ENCODE measurements around the gene ADGRL1. TPM values are rescaled to one million over a fixed set of nuclear protein-coding genes. Genes with fewer than 3 reads are reported as not detected.
"Not testable (repeated sequence)": the region's sequence is repeated elsewhere in the genome, so short reads cannot be mapped to it uniquely, and the experiment has no call there.

The ADGRL1 gene
- total and polyA plus RNA-seq, 4 experiments from 2014 or later = 0.55 to 22.0 (median 10.3) TPM

DNA sequence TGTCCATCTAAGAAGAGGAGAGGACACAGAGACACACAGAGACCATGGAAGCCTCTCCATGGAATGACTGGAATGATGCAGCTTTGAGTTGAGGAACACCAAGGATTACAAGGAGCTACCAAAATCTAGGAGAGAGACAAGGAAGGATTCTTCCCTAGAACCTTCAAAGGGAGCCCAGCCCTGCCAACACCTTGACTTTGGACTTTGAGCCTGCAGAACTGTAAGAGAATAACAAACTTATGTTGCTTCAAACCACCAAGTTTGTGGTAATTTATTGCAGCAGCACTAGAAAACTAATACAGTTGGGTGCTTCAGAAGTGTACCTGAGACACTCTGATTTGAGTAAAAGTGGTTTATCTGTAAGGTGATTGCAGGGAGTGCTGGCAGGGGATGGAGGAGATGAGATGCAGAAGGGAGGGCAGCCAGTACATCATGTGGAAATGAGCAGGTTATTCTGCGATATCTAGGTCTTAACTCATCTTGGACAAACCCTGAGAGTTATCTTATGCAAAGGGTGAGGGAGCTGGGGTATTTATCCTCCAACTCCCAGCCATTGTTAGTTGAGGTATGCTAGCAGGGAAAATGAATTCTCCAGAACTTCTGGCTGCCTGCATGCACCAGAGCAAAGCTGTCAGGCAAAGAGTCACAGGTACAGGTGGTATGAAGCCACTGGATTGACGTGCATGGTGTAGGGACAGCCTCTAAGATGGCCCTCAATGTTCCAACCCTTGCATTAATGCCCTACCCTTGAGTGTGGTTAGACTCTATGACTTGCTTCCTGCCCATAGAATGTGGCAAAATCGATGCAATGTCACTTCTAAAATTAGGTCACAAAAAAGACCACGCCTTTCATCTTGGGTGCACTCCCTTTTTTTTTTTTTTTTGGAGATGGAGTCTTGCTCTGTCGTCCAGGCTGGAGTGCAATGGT lies 31.3 kb upstream of the ADGRL1 start:
- peaks cover 8 to 19% (median 9%) of the 10 kb centered on the region in 4 donors for H3K4me1 Mint-ChIP-seq
- no peaks in the 10 kb centered on the region for H3K9me3 ChIP-seq (ENCODE audit: control insufficient read depth in 1 of 2, low read length in 2 of 2)
- ChIA-PET CTCF (ENCODE audit: partially characterized antibody) (no interaction called here), POLR2A (ENCODE audit: partially characterized antibody) (no interaction called here)
- H3K4me3 Mint-ChIP-seq = peak overlapping the region in 4 of 8 donors; percentile 22 to 57 (median 39)
- H3K27me3 ChIP-seq (ENCODE audit: insufficient read depth, low read length) = no peaks in the 10 kb centered on the region
- no peaks in the 10 kb centered on the region for H3K27me3 Mint-ChIP-seq
- intact Hi-C loops (cut with micrococcal nuclease) = no loop called here
- no peaks in the 10 kb centered on the region for H3K36me3 Mint-ChIP-seq
- DNase-seq = peak in 3 of 5 donors; percentile 37 to 49 (median 38)
- H3K36me3 ChIP-seq (ENCODE audit: insufficient read depth, low read length) = no peaks in the 10 kb centered on the region
- peak overlapping the region in 2 of 7 donors; percentile 24 to 36 for H3K27ac Mint-ChIP-seq
- peaks cover 7% of the 10 kb centered on the region for H3K4me1 ChIP-seq (ENCODE audit: insufficient read depth, low read length)
- H3K27ac ChIP-seq (ENCODE audit: low read depth, low read length) = no peak overlapping the region
- no peak overlapping the region for H3K4me3 ChIP-seq (ENCODE audit: low read length in 2 of 2)
- H3K9me3 Mint-ChIP-seq = peaks cover 0 to 7% (median 2%) of the 10 kb centered on the region in 8 donors

DNA sequence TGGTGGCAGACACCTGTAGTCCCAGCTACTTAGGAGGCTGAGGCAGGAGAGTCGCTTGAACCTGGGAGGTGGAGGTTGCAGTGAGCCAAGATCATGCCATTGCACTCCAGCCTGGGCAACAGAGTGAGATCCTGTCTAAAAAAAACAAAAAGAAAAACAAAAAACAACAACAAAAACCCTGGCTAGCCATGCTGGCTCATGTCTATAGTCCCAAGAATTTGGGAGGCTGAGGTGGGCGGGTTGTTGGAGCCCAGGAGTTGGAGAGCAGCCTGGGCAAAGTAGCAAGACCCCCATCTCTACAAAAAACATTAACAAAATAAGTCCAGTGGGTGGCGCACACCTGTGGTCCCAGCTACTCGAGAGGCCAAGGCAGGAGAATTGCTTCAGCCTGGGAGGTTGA lies 27.0 kb upstream of the ADGRL1 start:
- H3K9me3 ChIP-seq (ENCODE audit: control insufficient read depth in 1 of 2, low read length in 2 of 2); H3K9me3 Mint-ChIP-seq; DNase-seq; H3K4me1 ChIP-seq (ENCODE audit: insufficient read depth, low read length); H3K4me3 ChIP-seq (ENCODE audit: low read length in 2 of 2); H3K27ac Mint-ChIP-seq; POLR2A ChIA-PET (ENCODE audit: partially characterized antibody); H3K4me3 Mint-ChIP-seq; H3K36me3 ChIP-seq (ENCODE audit: insufficient read depth, low read length); CTCF ChIA-PET (ENCODE audit: partially characterized antibody); H3K27ac ChIP-seq (ENCODE audit: low read depth, low read length); H3K27me3 Mint-ChIP-seq; H3K27me3 ChIP-seq (ENCODE audit: insufficient read depth, low read length); H3K36me3 Mint-ChIP-seq; intact Hi-C loops (cut with micrococcal nuclease): not testable (repeated sequence)
- H3K4me1 Mint-ChIP-seq = peaks cover 11 to 27% (median 16%) of the 10 kb centered on the region in 4 donors

DNA sequence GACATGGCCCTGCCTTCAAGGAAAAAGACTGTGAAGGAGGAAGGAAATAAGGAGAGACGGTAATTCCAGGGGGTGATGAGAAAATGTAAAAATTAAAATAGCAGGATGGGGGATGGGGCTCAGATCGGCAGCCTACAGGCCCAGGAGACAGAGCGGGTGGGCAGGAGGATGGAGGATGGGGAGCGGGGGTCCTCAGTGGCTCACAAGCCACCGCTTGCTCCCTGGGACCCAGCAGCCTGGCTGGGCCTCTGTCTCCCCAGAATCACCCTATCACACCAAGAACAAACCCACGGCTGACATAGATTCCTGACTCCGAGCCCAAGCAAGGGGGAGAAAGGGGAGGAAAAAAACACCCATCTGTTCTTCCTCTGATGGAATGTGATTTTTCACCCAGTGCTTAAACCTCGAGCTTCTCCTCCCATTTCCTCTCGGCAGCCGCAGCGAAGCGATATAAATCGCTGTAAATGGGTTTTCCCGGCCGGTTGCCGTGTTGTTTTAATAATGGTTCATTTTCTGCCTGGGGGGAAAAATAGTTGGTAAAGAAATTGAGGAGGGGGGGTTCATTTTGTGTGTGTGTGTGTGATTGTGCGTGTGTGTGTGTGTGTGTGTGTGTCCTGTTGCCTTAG lies 22.6 kb upstream of the ADGRL1 start:
- H3K9me3 Mint-ChIP-seq; H3K27ac ChIP-seq (ENCODE audit: low read depth, low read length); H3K9me3 ChIP-seq (ENCODE audit: control insufficient read depth in 1 of 2, low read length in 2 of 2); DNase-seq; H3K27me3 Mint-ChIP-seq; H3K4me1 ChIP-seq (ENCODE audit: insufficient read depth, low read length); H3K4me3 ChIP-seq (ENCODE audit: low read length in 2 of 2); H3K36me3 Mint-ChIP-seq; H3K27me3 ChIP-seq (ENCODE audit: insufficient read depth, low read length); intact Hi-C loops (cut with micrococcal nuclease); H3K36me3 ChIP-seq (ENCODE audit: insufficient read depth, low read length); POLR2A ChIA-PET (ENCODE audit: partially characterized antibody): not testable (repeated sequence)
- Mint-ChIP-seq H3K27ac (peak overlapping the region in 3 of 7 donors; percentile 18 to 37 (median 29)), H3K4me1 (peaks cover 4 to 12% (median 8%) of the 10 kb centered on the region in 4 donors), H3K4me3 (peak overlapping the region in 4 of 8 donors; percentile 3 to 71 (median 64))
- CTCF ChIA-PET (ENCODE audit: partially characterized antibody) = interaction anchor here (2.2 kb wide), 1 partner anchor 11 kb away, joined by 4 read pairs; no protein-coding TSS in a partner anchor

DNA sequence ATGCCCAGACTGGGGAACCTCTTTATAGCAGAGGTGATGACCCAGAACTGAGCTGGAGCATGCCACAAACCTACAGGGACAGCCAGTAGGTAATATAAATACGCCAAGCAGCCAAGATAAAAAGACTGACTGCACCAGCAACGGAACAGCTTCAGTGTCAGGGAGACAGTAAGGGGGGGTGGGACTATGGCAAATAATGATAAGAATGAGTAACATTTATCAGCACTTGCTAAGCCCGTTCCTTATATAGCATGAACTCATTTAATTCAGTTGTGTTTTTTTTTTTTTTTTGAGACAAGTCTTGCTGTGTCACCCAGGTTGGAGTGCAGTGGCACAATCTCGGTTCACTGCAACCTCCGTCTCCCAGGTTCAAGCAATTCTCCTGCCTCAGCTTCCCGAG lies 20.5 kb upstream of the ADGRL1 start:
- POLR2A ChIA-PET (ENCODE audit: partially characterized antibody); H3K27me3 ChIP-seq (ENCODE audit: insufficient read depth, low read length); H3K4me1 ChIP-seq (ENCODE audit: insufficient read depth, low read length); H3K27ac ChIP-seq (ENCODE audit: low read depth, low read length); H3K9me3 Mint-ChIP-seq; H3K4me3 Mint-ChIP-seq; H3K36me3 Mint-ChIP-seq; H3K36me3 ChIP-seq (ENCODE audit: insufficient read depth, low read length); H3K9me3 ChIP-seq (ENCODE audit: control insufficient read depth in 1 of 2, low read length in 2 of 2); intact Hi-C loops (cut with micrococcal nuclease); H3K4me3 ChIP-seq (ENCODE audit: low read length in 2 of 2); H3K27me3 Mint-ChIP-seq; H3K27ac Mint-ChIP-seq; DNase-seq: not testable (repeated sequence)
- CTCF ChIA-PET (ENCODE audit: partially characterized antibody) = interaction anchor here (0.6 to 2.2 kb wide), 2 partner anchors 9 to 137 kb away, joined by 3 to 4 read pairs; no protein-coding TSS in a partner anchor
- H3K4me1 Mint-ChIP-seq = peaks cover 5 to 14% (median 10%) of the 10 kb centered on the region in 4 donors

DNA sequence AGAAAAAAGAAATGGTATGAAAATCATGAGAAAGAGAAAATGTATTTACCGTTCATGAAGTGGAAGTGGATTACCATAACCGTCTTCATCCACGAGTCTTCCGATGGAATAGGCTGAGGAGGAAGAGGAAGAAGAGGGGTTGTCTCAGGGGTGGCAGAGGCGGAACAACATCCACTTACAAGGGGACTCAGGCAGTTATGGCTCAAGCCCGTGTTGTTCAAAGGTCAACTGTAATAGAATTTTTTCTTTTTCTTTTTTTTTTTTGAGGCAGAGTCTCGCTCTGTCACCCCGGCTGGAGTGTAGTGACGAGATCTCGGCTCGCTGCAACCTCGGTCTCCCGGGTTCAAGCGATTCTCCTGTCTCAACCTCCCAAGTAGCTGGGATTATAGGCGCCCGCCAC lies 16.9 kb upstream of the ADGRL1 start:
- DNase-seq = no peak
- Mint-ChIP-seq H3K36me3 (no peaks in the 10 kb centered on the region), H3K27ac (no peak overlapping the region), H3K9me3 (no peaks in the 10 kb centered on the region), H3K27me3 (peaks cover 0 to 1% of the 10 kb centered on the region in 2 donors), H3K4me3 (no peak overlapping the region), H3K4me1 (peaks cover 4 to 13% (median 7%) of the 10 kb centered on the region in 4 donors)
- Histone ChIP-seq H3K9me3 (ENCODE audit: control insufficient read depth in 1 of 2, low read length in 2 of 2) (no peaks in the 10 kb centered on the region), H3K4me1 (ENCODE audit: insufficient read depth, low read length) (no peaks in the 10 kb centered on the region), H3K27me3 (ENCODE audit: insufficient read depth, low read length) (no peaks in the 10 kb centered on the region), H3K4me3 (ENCODE audit: low read length in 2 of 2) (no peak overlapping the region), H3K27ac (ENCODE audit: low read depth, low read length) (no peak overlapping the region), H3K36me3 (ENCODE audit: insufficient read depth, low read length) (no peaks in the 10 kb centered on the region)
- intact Hi-C loops (cut with micrococcal nuclease) = loop anchor here (5.0 kb wide), 1 partner anchor 64 kb away; no protein-coding TSS in a partner anchor
- CTCF ChIA-PET (ENCODE audit: partially characterized antibody) = interaction anchor here (1.1 to 2.6 kb wide), 3 partner anchors 23 to 126 kb away, joined by 3 to 9 read pairs (median 9); no protein-coding TSS in a partner anchor
- POLR2A ChIA-PET (ENCODE audit: partially characterized antibody) = no interaction called here

DNA sequence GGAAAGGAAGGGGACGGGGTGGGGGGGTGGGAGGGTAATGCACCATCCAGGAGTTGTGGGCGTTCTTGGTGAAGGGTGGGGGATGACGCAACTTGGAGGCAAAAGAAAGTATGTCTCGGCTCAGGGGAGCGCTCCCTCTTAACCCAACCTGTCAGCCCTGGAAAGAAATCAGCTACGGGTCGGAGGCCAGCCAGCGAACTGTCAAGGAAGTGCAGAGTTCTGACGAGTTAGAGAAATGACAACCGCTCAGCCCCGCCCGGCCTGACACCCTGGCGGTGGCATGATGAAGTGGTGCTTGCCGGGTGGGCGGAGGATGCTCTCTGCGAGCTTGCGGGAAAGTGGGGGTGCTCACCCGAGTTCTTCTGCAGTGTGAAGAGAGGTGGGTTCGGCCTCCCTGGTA lies 15.4 kb upstream of the ADGRL1 start:
- H3K9me3 Mint-ChIP-seq; H3K27ac ChIP-seq (ENCODE audit: low read depth, low read length); H3K4me3 ChIP-seq (ENCODE audit: low read length in 2 of 2); H3K27me3 ChIP-seq (ENCODE audit: insufficient read depth, low read length); H3K36me3 ChIP-seq (ENCODE audit: insufficient read depth, low read length); H3K27me3 Mint-ChIP-seq; H3K4me1 ChIP-seq (ENCODE audit: insufficient read depth, low read length); H3K9me3 ChIP-seq (ENCODE audit: control insufficient read depth in 1 of 2, low read length in 2 of 2); H3K36me3 Mint-ChIP-seq: not testable (repeated sequence)
- peak overlapping the region; percentile 3 to 81 (median 77) for H3K4me3 Mint-ChIP-seq
- POLR2A ChIA-PET (ENCODE audit: partially characterized antibody) = interaction anchor here (1.3 kb wide), 1 partner anchor 54 kb away, joined by 3 read pairs; no protein-coding TSS in a partner anchor
- peak; percentile 73 to 82 (median 75) for DNase-seq
- H3K27ac Mint-ChIP-seq = peak overlapping the region in 5 of 7 donors; percentile 13 to 82 (median 36)
- H3K4me1 Mint-ChIP-seq = peaks cover 7 to 21% (median 11%) of the 10 kb centered on the region in 4 donors
- intact Hi-C loops (cut with micrococcal nuclease) = loop anchor here (2.0 to 5.0 kb wide), 2 partner anchors 15 to 66 kb away; partner anchors contain the start of gene ADGRL1
- CTCF ChIA-PET (ENCODE audit: partially characterized antibody) = interaction anchor here (1.0 to 2.6 kb wide), 4 partner anchors 22 to 127 kb away, joined by 3 to 9 read pairs (median 6); no protein-coding TSS in a partner anchor
